HG02973 (cell line): ENCODE measurements around the gene UGT2B15.
"Not testable (repeated sequence)": the region's sequence is repeated elsewhere in the genome, so short reads cannot be mapped to it uniquely, and the experiment has no call there.

Experiments
- ATAC-seq: cut with Tn5 transposase; IDR thresholded peaks from one replicate; pipeline ENCODE4 v1.9.1; 2021; ENCODE audit warnings: moderate library complexity; ENCODE audit not compliant: unreplicated experiment

UGT2B15 gene

GRCh38 chr4:68670479-68670939 is at the start of gene UGT2B15:
UGT2B15 (minus strand) TSS chr4:68670652; CDS start chr4:68670618, 34 bp downstream.
- not testable (repeated sequence) for ATAC-seq

GRCh38 chr4:68719075-68719473 is 48.6 kb upstream of the UGT2B15 start:
- no peak for ATAC-seq

- ATAC-seq: no peak
These were observed 48.1 kb upstream of the UGT2B15 start for GRCh38 chr4:68718447-68719074.

GRCh38 chr4:68717999-68718398 is 47.5 kb upstream of the UGT2B15 start:
- ATAC-seq: no peak

- no peak for ATAC-seq
These were observed 43.9 kb upstream of the UGT2B15 start for GRCh38 chr4:68714400-68714799.

GRCh38 chr4:68712207-68712606 is 41.8 kb upstream of the UGT2B15 start:
- ATAC-seq: no peak

- no peak for ATAC-seq
These were observed 38.1 kb upstream of the UGT2B15 start for GRCh38 chr4:68708566-68708965.

GRCh38 chr4:68703168-68703567 is 32.7 kb upstream of the UGT2B15 start:
- ATAC-seq: not testable (repeated sequence)

- ATAC-seq: no peak
These were observed 29.7 kb upstream of the UGT2B15 start for GRCh38 chr4:68700152-68700551.

GRCh38 chr4:68693325-68694075 is 23.0 kb upstream of the UGT2B15 start:
- no peak for ATAC-seq

- no peak for ATAC-seq
These were observed 20.7 kb upstream of the UGT2B15 start for GRCh38 chr4:68691186-68691585.

- ATAC-seq: no peak
These were observed 12.6 kb upstream of the UGT2B15 start for GRCh38 chr4:68683034-68683433.

- ATAC-seq: not testable (repeated sequence)
These were observed 10.8 kb upstream of the UGT2B15 start for GRCh38 chr4:68681298-68681697.

- no peak for ATAC-seq
These were observed 2.7 kb upstream of the UGT2B15 start for GRCh38 chr4:68673143-68673542.

- ATAC-seq: not testable (repeated sequence)
These were observed 765 bp upstream of the UGT2B15 start for GRCh38 chr4:68671217-68671616.

- ATAC-seq: not testable (repeated sequence)
These were observed 1.8 kb downstream of the UGT2B15 start for GRCh38 chr4:68668537-68669163.

- ATAC-seq: not testable (repeated sequence)
These were observed 2.9 kb downstream of the UGT2B15 start for GRCh38 chr4:68667551-68667950.

GRCh38 chr4:68664721-68665120 is 5.7 kb downstream of the UGT2B15 start:
- ATAC-seq: not testable (repeated sequence)

- ATAC-seq: peak; percentile 44
These were observed 7.4 kb downstream of the UGT2B15 start for GRCh38 chr4:68662836-68663574.

- no peak for ATAC-seq
These were observed 11.8 kb downstream of the UGT2B15 start for GRCh38 chr4:68658672-68659071.

GRCh38 chr4:68657022-68657594 is 13.3 kb downstream of the UGT2B15 start:
- peak; percentile 63 for ATAC-seq
